ENCODE data around the gene MSI2.

MSI2 gene

GRCh38 chr17:57401556-57402488, 145.5 kb downstream of the MSI2 start:
- no peak for DNase-seq

GRCh38 chr17:57402681-57403180, 146.4 kb downstream of the MSI2 start:
- DNase-seq = no peak

- no peak for DNase-seq
Observed at GRCh38 chr17:57403236-57403635, 146.9 kb downstream of the MSI2 start.

GRCh38 chr17:57404073-57404472, 147.8 kb downstream of the MSI2 start:
- no peak for DNase-seq

GRCh38 chr17:57404795-57405490, 148.6 kb downstream of the MSI2 start:
- no peak for DNase-seq

- DNase-seq = no peak
Observed at GRCh38 chr17:57405491-57406072, 149.3 kb downstream of the MSI2 start.

GRCh38 chr17:57406131-57406980, 150.0 kb downstream of the MSI2 start:
- DNase-seq = no peak

- no peak for DNase-seq
Observed at GRCh38 chr17:57406981-57407286, 150.6 kb downstream of the MSI2 start.

- no peak for DNase-seq
Observed at GRCh38 chr17:57407287-57408070, 151.2 kb downstream of the MSI2 start.

GRCh38 chr17:57408071-57408811, 151.9 kb downstream of the MSI2 start:
- DNase-seq = no peak

- peak in 1 of 2 experiments; percentile 23 for DNase-seq
Observed at GRCh38 chr17:57410169-57410568, 153.8 kb downstream of the MSI2 start.

GRCh38 chr17:57412520-57413096, 156.3 kb downstream of the MSI2 start:
- no peak for DNase-seq

GRCh38 chr17:57413848-57414651, 157.7 kb downstream of the MSI2 start:
- no peak for DNase-seq

GRCh38 chr17:57415751-57416207, 159.5 kb downstream of the MSI2 start:
- no peak for DNase-seq

GRCh38 chr17:57416369-57416768, 160.0 kb downstream of the MSI2 start:
- DNase-seq = no peak

- no peak for DNase-seq
Observed at GRCh38 chr17:57417956-57418355, 161.6 kb downstream of the MSI2 start.

GRCh38 chr17:57418463-57419246, 162.3 kb downstream of the MSI2 start:
- no peak for DNase-seq

GRCh38 chr17:57419940-57420550, 163.7 kb downstream of the MSI2 start:
- no peak for DNase-seq

Measured in NCI-H1930 (cell line).